SK-N-SH treated with all-trans-retinoic acid at 6 μM for 48 hours (cell line): ENCODE results near the gene CFAP107.

Experiments
- ATAC-seq: fragments of 200-7000 bp; cut with Tn5 transposase; 3 replicates; pipeline ENCODE4 v1.9.1; 2020; ENCODE audit warnings: mild to moderate bottlenecking, moderate library complexity
- ARNTL ChIP-seq: fragments of 450-650 bp; formaldehyde crosslinking; IDR thresholded peaks from 2 replicates; pipeline ENCODE4 v1.5.0; 2020; ENCODE audit warnings: low read depth, mild to moderate bottlenecking, moderate library complexity, borderline replicate concordance
- BACH2 ChIP-seq: fragments of 250-450 bp; sonication (Bioruptor Pico); IDR thresholded peaks from 2 replicates; pipeline ENCODE4 v1.9.0; 2021; ENCODE audit warnings: mild to moderate bottlenecking, borderline replicate concordance
- CREB5 ChIP-seq: fragments of 250-450 bp; sonication (Bioruptor Pico); IDR thresholded peaks from 2 replicates; pipeline ENCODE4 v1.5.1; 2020; ENCODE audit warnings: low read depth, mild to moderate bottlenecking, moderate library complexity
- CSDC2 ChIP-seq: fragments of 250-450 bp; sonication (Bioruptor Pico); IDR thresholded peaks from 2 replicates; pipeline ENCODE4 v1.5.0; 2020; ENCODE audit warnings: mild to moderate bottlenecking, moderate library complexity
- GLIS3 ChIP-seq: fragments of 250-450 bp; sonication (Bioruptor Pico); IDR thresholded peaks from 2 replicates; pipeline ENCODE4 v1.5.0; 2020; ENCODE audit warnings: mild to moderate bottlenecking, moderate library complexity
- ISL1 ChIP-seq: fragments of 250-450 bp; sonication (Bioruptor Pico); IDR thresholded peaks from 2 replicates; pipeline ENCODE4 v2.1.2; 2022; ENCODE audit warnings: mild to moderate bottlenecking, moderate library complexity
- OSR1 ChIP-seq: fragments of 250-450 bp; sonication (Bioruptor Pico); IDR thresholded peaks from 2 replicates; pipeline ENCODE4 v1.8.0; 2022; ENCODE audit warnings: moderate library complexity, mild to moderate bottlenecking, inconsistent platforms
- PATZ1 ChIP-seq: fragments of 250-450 bp; sonication (Bioruptor Pico); IDR thresholded peaks from 2 replicates; pipeline ENCODE4 v1.8.0; 2020; ENCODE audit warnings: mild to moderate bottlenecking, moderate library complexity, borderline replicate concordance
- POU6F1 ChIP-seq: fragments of 250-450 bp; sonication (Bioruptor Pico); IDR thresholded peaks from 2 replicates; pipeline ENCODE4 v1.8.0; 2021; ENCODE audit warnings: low read depth, mild to moderate bottlenecking, moderate library complexity, borderline replicate concordance
- PPARA ChIP-seq: fragments of 250-450 bp; sonication (Bioruptor Pico); IDR thresholded peaks from 2 replicates; pipeline ENCODE4 v1.5.0; 2020; ENCODE audit warnings: mild to moderate bottlenecking, borderline replicate concordance
- RARB ChIP-seq: fragments of 250-450 bp; sonication (Bioruptor Pico); IDR thresholded peaks from 2 replicates; pipeline ENCODE4 v1.8.0; 2021; ENCODE audit warnings: mild to moderate bottlenecking, moderate library complexity
- TOX ChIP-seq: fragments of 250-450 bp; sonication (Bioruptor Pico); IDR thresholded peaks from 2 replicates; pipeline ENCODE4 v1.8.0; 2021; ENCODE audit warnings: mild to moderate bottlenecking, moderate library complexity, borderline replicate concordance
- TSHZ2 ChIP-seq: fragments of 250-450 bp; sonication (Bioruptor Pico); IDR thresholded peaks from 2 replicates; pipeline ENCODE4 v1.5.0; 2020; ENCODE audit warnings: mild to moderate bottlenecking, moderate library complexity
- ZC3H10 ChIP-seq: fragments of 250-450 bp; sonication (Bioruptor Pico); IDR thresholded peaks from 2 replicates; pipeline ENCODE4 v1.5.1; 2021; ENCODE audit warnings: mild to moderate bottlenecking, moderate library complexity
- ZFP3 ChIP-seq: fragments of 250-450 bp; sonication (Bioruptor Pico); IDR thresholded peaks from 2 replicates; pipeline ENCODE4 v1.5.0; 2020; ENCODE audit warnings: mild to moderate bottlenecking, moderate library complexity
- ZFP30 ChIP-seq: fragments of 450-650 bp; formaldehyde crosslinking; IDR thresholded peaks from 2 replicates; pipeline ENCODE4 v1.5.0; 2022; ENCODE audit warnings: mild to moderate bottlenecking, moderate library complexity
- ZNF565 ChIP-seq: fragments of 450-650 bp; formaldehyde crosslinking; conservative IDR thresholded peaks from 2 replicates; pipeline ENCODE4 v1.5.0; 2020; ENCODE audit warnings: low read depth, mild to moderate bottlenecking, moderate library complexity
- ZNF70 ChIP-seq: fragments of 450-650 bp; formaldehyde crosslinking; IDR thresholded peaks from 2 replicates; pipeline ENCODE4 v1.5.0; 2020; ENCODE audit warnings: mild to moderate bottlenecking, moderate library complexity
- ZNF8 ChIP-seq: fragments of 450-650 bp; formaldehyde crosslinking; IDR thresholded peaks from 2 replicates; pipeline ENCODE4 v1.5.0; 2020; ENCODE audit warnings: mild to moderate bottlenecking, moderate library complexity

Gene CFAP107

GRCh38 chr1:12756273-12756672 is 10.3 kb downstream of the CFAP107 start (continued):
- no peak for TF ChIP-seq POU6F1 (CRISPR knock-in tag)

- ATAC-seq, result no peak
- TF ChIP-seq PPARA (CRISPR knock-in tag) (no peak), OSR1 (no peak), ARNTL (no peak), ZFP3 (CRISPR knock-in tag) (no peak), POU6F1 (CRISPR knock-in tag) (no peak), GLIS3 (CRISPR knock-in tag) (no peak), ZC3H10 (CRISPR knock-in tag) (no peak), TSHZ2 (CRISPR knock-in tag) (no peak)
- TF ChIP-seq, all 23 proteins: peak for 0
Observed at GRCh38 chr1:12756768-12757413, 10.9 kb downstream of the CFAP107 start.

- TF ChIP-seq CSDC2 (CRISPR knock-in tag) (no peak), CREB5 (no peak), ARNTL (no peak), ZFP30 (no peak), ZC3H10 (CRISPR knock-in tag) (no peak), OSR1 (no peak), ZNF70 (CRISPR knock-in tag) (no peak), BACH2 (no peak), GLIS3 (CRISPR knock-in tag) (no peak), ZNF8 (CRISPR knock-in tag) (no peak), TSHZ2 (CRISPR knock-in tag) (no peak), ZNF565 (CRISPR knock-in tag) (no peak), RARB (no peak), POU6F1 (CRISPR knock-in tag) (no peak), ZFP3 (CRISPR knock-in tag) (no peak), TOX (CRISPR knock-in tag) (no peak), PATZ1 (no peak), PPARA (CRISPR knock-in tag) (no peak), ISL1 (CRISPR knock-in tag) (no peak)
- no peak for ATAC-seq
Observed at GRCh38 chr1:12757836-12758235, 11.8 kb downstream of the CFAP107 start.
